Measurements from ENCODE around the gene CDH5. TPM values are rescaled to one million over a fixed set of nuclear protein-coding genes. Genes with fewer than 3 reads are reported as not detected.

Gene CDH5
- total and polyA plus RNA-seq, 2 of the 13 experiments (the other 11 are each of a cell fraction or from before 2014, with no cell fraction given): 0.71 to 1.1 TPM

- TF ChIP-seq ZXDC (CRISPR knock-in tag; IDR thresholded peaks at IDR 0.05): no peak
- no peak for TF ChIP-seq THRA (CRISPR knock-in tag; IDR thresholded peaks at IDR 0.05; ENCODE audit: borderline replicate concordance)
- TF ChIP-seq, protein P1, sequence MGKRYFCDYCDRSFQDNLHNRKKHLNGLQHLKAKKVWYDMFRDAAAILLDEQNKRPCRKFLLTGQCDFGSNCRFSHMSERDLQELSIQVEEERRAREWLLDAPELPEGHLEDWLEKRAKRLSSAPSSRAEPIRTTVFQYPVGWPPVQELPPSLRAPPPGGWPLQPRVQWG (CRISPR knock-in tag; IDR thresholded peaks at IDR 0.05; ENCODE audit: borderline replicate concordance, low read depth): no peak
- peak; percentile 26; the same call in 1 of the 2 replicates for TF ChIP-seq ONECUT2 (CRISPR knock-in tag; IDR thresholded peaks at IDR 0.05)
- no peak for TF ChIP-seq CHD2 (IDR thresholded peaks at IDR 0.05; ENCODE audit: low read depth, low read length)
- no peak for TF ChIP-seq NCOA2 (CRISPR knock-in tag; IDR thresholded peaks at IDR 0.05)
- TF ChIP-seq ZNF343 (CRISPR knock-in tag; IDR thresholded peaks at IDR 0.05): no peak
- TF ChIP-seq ZFP91 (CRISPR knock-in tag; IDR thresholded peaks at IDR 0.05; ENCODE audit: borderline replicate concordance): no peak
- TF ChIP-seq ZNF142 (CRISPR knock-in tag; IDR thresholded peaks at IDR 0.05): no peak
- TF ChIP-seq HMG20A (CRISPR knock-in tag; IDR thresholded peaks at IDR 0.05; ENCODE audit: borderline replicate concordance): peak; percentile 27; the same call in 1 of the 2 replicates
- no peak for TF ChIP-seq ZNF674 (CRISPR knock-in tag; IDR thresholded peaks at IDR 0.05; ENCODE audit: low read depth)
- TF ChIP-seq ZNF496 (CRISPR knock-in tag; IDR thresholded peaks at IDR 0.05; ENCODE audit: insufficient replicate concordance): no peak
- TF ChIP-seq ELF1 (CRISPR knock-in tag; IDR thresholded peaks at IDR 0.05): peak; percentile 68
- TF ChIP-seq RORA (CRISPR knock-in tag; IDR thresholded peaks at IDR 0.05): no peak
- no peak for TF ChIP-seq CBFB (CRISPR knock-in tag; IDR thresholded peaks at IDR 0.05)
- TF ChIP-seq EEA1 (CRISPR knock-in tag; IDR thresholded peaks at IDR 0.05; ENCODE audit: borderline replicate concordance): 0 out of 2 replicates have a peak, but pooled peaks have one; percentile 38
These were observed 41.9 kb downstream of the CDH5 start (continued) for GRCh38 chr16:66408163-66409048.

Data from HepG2 (cell line).